ENCODE data around the gene MYZAP.

- TF ChIP-seq, protein P1, sequence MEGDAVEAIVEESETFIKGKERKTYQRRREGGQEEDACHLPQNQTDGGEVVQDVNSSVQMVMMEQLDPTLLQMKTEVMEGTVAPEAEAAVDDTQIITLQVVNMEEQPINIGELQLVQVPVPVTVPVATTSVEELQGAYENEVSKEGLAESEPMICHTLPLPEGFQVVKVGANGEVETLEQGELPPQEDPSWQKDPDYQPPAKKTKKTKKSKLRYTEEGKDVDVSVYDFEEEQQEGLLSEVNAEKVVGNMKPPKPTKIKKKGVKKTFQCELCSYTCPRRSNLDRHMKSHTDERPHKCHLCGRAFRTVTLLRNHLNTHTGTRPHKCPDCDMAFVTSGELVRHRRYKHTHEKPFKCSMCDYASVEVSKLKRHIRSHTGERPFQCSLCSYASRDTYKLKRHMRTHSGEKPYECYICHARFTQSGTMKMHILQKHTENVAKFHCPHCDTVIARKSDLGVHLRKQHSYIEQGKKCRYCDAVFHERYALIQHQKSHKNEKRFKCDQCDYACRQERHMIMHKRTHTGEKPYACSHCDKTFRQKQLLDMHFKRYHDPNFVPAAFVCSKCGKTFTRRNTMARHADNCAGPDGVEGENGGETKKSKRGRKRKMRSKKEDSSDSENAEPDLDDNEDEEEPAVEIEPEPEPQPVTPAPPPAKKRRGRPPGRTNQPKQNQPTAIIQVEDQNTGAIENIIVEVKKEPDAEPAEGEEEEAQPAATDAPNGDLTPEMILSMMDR (IDR thresholded peaks at IDR 0.05) = no peak
- TF ChIP-seq POLR2A (IDR thresholded peaks at IDR 0.05) = no peak
These were observed 22.5 kb downstream of the MYZAP start for GRCh38 chr15:57614241-57614640.

Measured in lower leg skin (tissue), 3 donors.